ENCODE results near the gene STAP2. TPM values are rescaled to one million over a fixed set of nuclear protein-coding genes. Genes with fewer than 3 reads are reported as not detected.

STAP2 gene
- polyA plus RNA-seq, 1 donor (not counting 4 experiments of a cell fraction or from before 2014, with no cell fraction given): 60.0 TPM

GRCh38 chr19:4376991-4377781 is 38.6 kb upstream of the STAP2 start:
- Histone ChIP-seq H3K9me1 (ENCODE audit: control insufficient read depth, extremely low read depth, insufficient read depth, low read length) (peaks cover 11% of the 10 kb centered on the region), H4K20me1 (ENCODE audit: control insufficient read depth, extremely low read depth, insufficient read depth, low read length) (peaks cover 20% of the 10 kb centered on the region), H3K9ac (ENCODE audit: control insufficient read depth, extremely low read depth, insufficient read depth, low read length) (peak overlapping the region; percentile 77), H3K27ac (ENCODE audit: control insufficient read depth, insufficient read depth, low read length) (peak overlapping the region; percentile 39), H3K27me3 (ENCODE audit: control insufficient read depth, extremely low read depth, insufficient read depth, low read length) (no peaks in the 10 kb centered on the region), H3K4me1 (ENCODE audit: control insufficient read depth, extremely low read depth, insufficient read depth, low read length) (peaks cover 77% of the 10 kb centered on the region), H3K79me2 (ENCODE audit: control insufficient read depth, insufficient read depth, low read length) (peaks cover 64% of the 10 kb centered on the region), H3K4me3 (ENCODE audit: control insufficient read depth in 2 of 3, extremely low read depth in 1 of 3, insufficient read depth in 2 of 3, low read depth in 1 of 3, low read length in 3 of 3) (no peak overlapping the region), H2AFZ (ENCODE audit: control insufficient read depth, low read length) (no peak overlapping the region), H3K9me3 (ENCODE audit: control insufficient read depth, low read depth, low read length) (no peaks in the 10 kb centered on the region), H3K4me2 (ENCODE audit: control insufficient read depth, extremely low read depth, insufficient read depth, low read depth, low read length) (peak overlapping the region; percentile 78), H3K36me3 (ENCODE audit: control insufficient read depth in 2 of 2, extremely low read depth in 1 of 2, insufficient read depth in 2 of 2, low read length in 2 of 2) (no peaks in the 10 kb centered on the region)
- dilution Hi-C loops (cut with MboI; ENCODE audit: extremely low pct_ligation_motif_present, low sequenced_read_pairs): no loop called here
- TF ChIP-seq, protein P1, sequence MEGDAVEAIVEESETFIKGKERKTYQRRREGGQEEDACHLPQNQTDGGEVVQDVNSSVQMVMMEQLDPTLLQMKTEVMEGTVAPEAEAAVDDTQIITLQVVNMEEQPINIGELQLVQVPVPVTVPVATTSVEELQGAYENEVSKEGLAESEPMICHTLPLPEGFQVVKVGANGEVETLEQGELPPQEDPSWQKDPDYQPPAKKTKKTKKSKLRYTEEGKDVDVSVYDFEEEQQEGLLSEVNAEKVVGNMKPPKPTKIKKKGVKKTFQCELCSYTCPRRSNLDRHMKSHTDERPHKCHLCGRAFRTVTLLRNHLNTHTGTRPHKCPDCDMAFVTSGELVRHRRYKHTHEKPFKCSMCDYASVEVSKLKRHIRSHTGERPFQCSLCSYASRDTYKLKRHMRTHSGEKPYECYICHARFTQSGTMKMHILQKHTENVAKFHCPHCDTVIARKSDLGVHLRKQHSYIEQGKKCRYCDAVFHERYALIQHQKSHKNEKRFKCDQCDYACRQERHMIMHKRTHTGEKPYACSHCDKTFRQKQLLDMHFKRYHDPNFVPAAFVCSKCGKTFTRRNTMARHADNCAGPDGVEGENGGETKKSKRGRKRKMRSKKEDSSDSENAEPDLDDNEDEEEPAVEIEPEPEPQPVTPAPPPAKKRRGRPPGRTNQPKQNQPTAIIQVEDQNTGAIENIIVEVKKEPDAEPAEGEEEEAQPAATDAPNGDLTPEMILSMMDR (optimal IDR thresholded peaks at IDR 0.05 in 1 of 3, IDR thresholded peaks at IDR 0.05 in 1 of 3, conservative IDR thresholded peaks at IDR 0.05 in 1 of 3; ENCODE audit: extremely low read depth in 1 of 3, insufficient read depth in 2 of 3, low read length in 3 of 3): no peak
- no peak for TF ChIP-seq EZH2 (IDR thresholded peaks at IDR 0.05; ENCODE audit: low read length)
- FAIRE-seq (peak; percentile 76), DNase-seq (ENCODE audit: low read depth, low spot score) (no peak)

- Histone ChIP-seq H3K79me2 (ENCODE audit: control insufficient read depth, insufficient read depth, low read length) (peaks cover 66% of the 10 kb centered on the region), H3K9me1 (ENCODE audit: control insufficient read depth, extremely low read depth, insufficient read depth, low read length) (peaks cover 11% of the 10 kb centered on the region), H4K20me1 (ENCODE audit: control insufficient read depth, extremely low read depth, insufficient read depth, low read length) (peaks cover 20% of the 10 kb centered on the region), H3K27me3 (ENCODE audit: control insufficient read depth, extremely low read depth, insufficient read depth, low read length) (no peaks in the 10 kb centered on the region), H3K27ac (ENCODE audit: control insufficient read depth, insufficient read depth, low read length) (peak overlapping the region; percentile 39), H3K9me3 (ENCODE audit: control insufficient read depth, low read depth, low read length) (no peaks in the 10 kb centered on the region), H2AFZ (ENCODE audit: control insufficient read depth, low read length) (no peak overlapping the region), H3K4me1 (ENCODE audit: control insufficient read depth, extremely low read depth, insufficient read depth, low read length) (peaks cover 74% of the 10 kb centered on the region), H3K4me2 (ENCODE audit: control insufficient read depth, extremely low read depth, insufficient read depth, low read depth, low read length) (peak overlapping the region; percentile 78), H3K4me3 (ENCODE audit: control insufficient read depth in 2 of 3, extremely low read depth in 1 of 3, insufficient read depth in 2 of 3, low read depth in 1 of 3, low read length in 3 of 3) (no peak overlapping the region), H3K36me3 (ENCODE audit: control insufficient read depth in 2 of 2, extremely low read depth in 1 of 2, insufficient read depth in 2 of 2, low read length in 2 of 2) (peaks cover 0 to under 1% of the 10 kb centered on the region in 2 experiments), H3K9ac (ENCODE audit: control insufficient read depth, extremely low read depth, insufficient read depth, low read length) (peak overlapping the region; percentile 77)
- no peak for FAIRE-seq
- TF ChIP-seq EZH2 (IDR thresholded peaks at IDR 0.05; ENCODE audit: low read length): no peak
- TF ChIP-seq, protein P1 (optimal IDR thresholded peaks at IDR 0.05 in 1 of 3, IDR thresholded peaks at IDR 0.05 in 1 of 3, conservative IDR thresholded peaks at IDR 0.05 in 1 of 3; ENCODE audit: extremely low read depth in 1 of 3, insufficient read depth in 2 of 3, low read length in 3 of 3): no peak
- no peak for DNase-seq (ENCODE audit: low read depth, low spot score)
- dilution Hi-C loops (cut with MboI; ENCODE audit: extremely low pct_ligation_motif_present, low sequenced_read_pairs): no loop called here
Observed at GRCh38 chr19:4376671-4376990, 38.0 kb upstream of the STAP2 start.
